ENCODE results near the gene NOL6. TPM values are rescaled to one million over a fixed set of nuclear protein-coding genes. Genes with fewer than 3 reads are reported as not detected.

Gene NOL6
- total and polyA plus RNA-seq, 2 of the 13 experiments (the other 11 are each of a cell fraction or from before 2014, with no cell fraction given): 17.0 to 30.2 TPM

GRCh38 chr9:33437205-33437604, 36.5 kb downstream of the NOL6 start:
- H3K4me1 ChIP-seq (ENCODE audit: insufficient read depth, low read length): peaks cover 18% of the 10 kb centered on the region
- TF ChIP-seq EZH2 (conservative IDR thresholded peaks at IDR 0.05; ENCODE audit: low read depth, low read length) (no peak), ELF1 (CRISPR knock-in tag; IDR thresholded peaks at IDR 0.05) (no peak), SMAD9 (CRISPR knock-in tag; IDR thresholded peaks at IDR 0.05) (no peak), PLSCR1 (CRISPR knock-in tag; IDR thresholded peaks at IDR 0.05; ENCODE audit: borderline replicate concordance) (no peak), ARNTL (CRISPR knock-in tag; IDR thresholded peaks at IDR 0.05) (no peak), HNRNPLL (IDR thresholded peaks at IDR 0.05; ENCODE audit: low read depth, low read length, poor library complexity, severe bottlenecking) (no peak), CBX1 (IDR thresholded peaks at IDR 0.05; ENCODE audit: low read depth) (no peak), ZNF329 (CRISPR knock-in tag; IDR thresholded peaks at IDR 0.05; ENCODE audit: low read depth) (no peak), HNRNPL (IDR thresholded peaks at IDR 0.05; ENCODE audit: low read depth, low read length) (no peak), PBX2 (CRISPR knock-in tag; IDR thresholded peaks at IDR 0.05) (no peak)
- H3K27me3 ChIP-seq (ENCODE audit: control insufficient read depth in 1 of 2, insufficient read depth in 2 of 2, low read length in 2 of 2): peaks cover 5 to 34% of the 10 kb centered on the region in 2 experiments; a peak in 3 of 5 replicates
- intact Hi-C loops (cut with micrococcal nuclease; ENCODE audit: unreplicated experiment) (no loop called here), in situ Hi-C loops (cut with HindIII; ENCODE audit: extremely low pct_ligation_motif_present, low pct_unique_long_range_greater_than_20kb) (no loop called here)
- H3K36me3 ChIP-seq (replicated peaks in 1 of 2; ENCODE audit: control insufficient read depth in 1 of 2, insufficient read depth in 2 of 2, low read length in 2 of 2): no peaks in the 10 kb centered on the region
- 4% methylated on average over 2 of the region's 2 CpGs for WGBS (ENCODE audit: low lambda C conversion rate)
- POLR2A ChIA-PET: no interaction called here
- no peak overlapping the region for H3K9ac ChIP-seq (ENCODE audit: insufficient read depth, low read depth, low read length)
- no peak overlapping the region for H3K4me3 ChIP-seq (replicated peaks in 1 of 3; ENCODE audit: insufficient read depth in 1 of 3, low read depth in 2 of 3, low read length in 3 of 3)
- no peak for ATAC-seq
- no TSS peak for BruUV-seq (replicated peaks)
- no peak overlapping the region for H3K4me2 ChIP-seq (ENCODE audit: low read depth, low read length)
- no peaks in the 10 kb centered on the region for H3K79me2 ChIP-seq (ENCODE audit: insufficient read depth, low read length)
- no peaks in the 10 kb centered on the region for H4K20me1 ChIP-seq (ENCODE audit: insufficient read depth, low read length)
- no peak for FAIRE-seq
- no peaks in the 10 kb centered on the region for H3K9me3 ChIP-seq (ENCODE audit: low read length)
- CTCF ChIA-PET (ENCODE audit: low intra/inter-chr PET ratio, low total read pairs): no interaction called here
- DNase-seq (ENCODE audit: low spot score): no peak
- H2AFZ ChIP-seq (ENCODE audit: low read length): no peak overlapping the region
- no peak overlapping the region for H3K27ac ChIP-seq (ENCODE audit: extremely low read length, insufficient read depth, low read length)

All from HepG2 (cell line).